A172 (cell line): ENCODE measurements around the gene CDK5RAP2. TPM values are rescaled to one million over a fixed set of nuclear protein-coding genes. Genes with fewer than 3 reads are reported as not detected.
A peak's percentile ranks its signal among the peaks of the same experiment; 100 is the strongest.
"Not testable (repeated sequence)": the region's sequence is repeated elsewhere in the genome, so short reads cannot be mapped to it uniquely, and the experiment has no call there.

ENCODE experiments used
- DNase-seq: peaks from one replicate; pipeline ENCODE4 v3.0.0-alpha.2; 2015; ENCODE audit warnings: low spot score
- total RNA-seq: library from RNA; depleted of rRNA; stranded (reverse); fragments of >200 nt; shearing (Covaris generic); gene quantifications from 2 replicates; pipeline ENCODE4 v1.2.3, GENCODE V29; 2014

The CDK5RAP2 gene
- total RNA-seq, 1 experiment from 2014 or later, result 34.8 TPM

GRCh38 chr9:120592210-120592609 is 12.2 kb upstream of the CDK5RAP2 start:
- DNase-seq, result no peak

- DNase-seq, result no peak
Measured at GRCh38 chr9:120587328-120587727, 7.4 kb upstream of the CDK5RAP2 start.

GRCh38 chr9:120583958-120584369 is 4.0 kb upstream of the CDK5RAP2 start:
- DNase-seq, result peak; percentile 96

GRCh38 chr9:120579139-120580050 is 572 bp downstream of the CDK5RAP2 start:
- DNase-seq, result peak; percentile 45

GRCh38 chr9:120574473-120574872 is 5.5 kb downstream of the CDK5RAP2 start:
- no peak for DNase-seq

GRCh38 chr9:120572472-120572871 is 7.5 kb downstream of the CDK5RAP2 start:
- no peak for DNase-seq

GRCh38 chr9:120571443-120572257 is 8.3 kb downstream of the CDK5RAP2 start:
- DNase-seq, result no peak

- DNase-seq, result no peak
Measured at GRCh38 chr9:120570296-120570695, 9.7 kb downstream of the CDK5RAP2 start.

GRCh38 chr9:120569556-120569955 is 10.4 kb downstream of the CDK5RAP2 start:
- DNase-seq, result no peak

- no peak for DNase-seq
Measured at GRCh38 chr9:120568816-120569215, 11.2 kb downstream of the CDK5RAP2 start.

GRCh38 chr9:120567874-120568273 is 12.1 kb downstream of the CDK5RAP2 start:
- no peak for DNase-seq

GRCh38 chr9:120567081-120567480 is 12.9 kb downstream of the CDK5RAP2 start:
- no peak for DNase-seq

GRCh38 chr9:120564589-120564988 is 15.4 kb downstream of the CDK5RAP2 start:
- DNase-seq, result no peak

- DNase-seq, result no peak
Measured at GRCh38 chr9:120562861-120563443, 17.0 kb downstream of the CDK5RAP2 start.

GRCh38 chr9:120561709-120562108 is 18.3 kb downstream of the CDK5RAP2 start:
- no peak for DNase-seq

- DNase-seq, result no peak
Measured at GRCh38 chr9:120559546-120559945, 20.4 kb downstream of the CDK5RAP2 start.

- no peak for DNase-seq
Measured at GRCh38 chr9:120558454-120558853, 21.5 kb downstream of the CDK5RAP2 start.

- no peak for DNase-seq
Measured at GRCh38 chr9:120557205-120557604, 22.8 kb downstream of the CDK5RAP2 start.

GRCh38 chr9:120556775-120557174 is 23.2 kb downstream of the CDK5RAP2 start:
- DNase-seq, result no peak

GRCh38 chr9:120555839-120556238 is 24.1 kb downstream of the CDK5RAP2 start:
- no peak for DNase-seq

- DNase-seq, result not testable (repeated sequence)
Measured at GRCh38 chr9:120552210-120552704, 27.7 kb downstream of the CDK5RAP2 start.
